A673 (cell line): ENCODE results near the gene ILDR1. TPM values are rescaled to one million over a fixed set of nuclear protein-coding genes. Genes with fewer than 3 reads are reported as not detected.
"Not testable (repeated sequence)": the region's sequence is repeated elsewhere in the genome, so short reads cannot be mapped to it uniquely, and the experiment has no call there.

Source experiments
- BruUV-seq: library from RNA; stranded (reverse); fragments of 400-500 nt; replicated peaks from 2 replicates; lab custom pipeline; 2021; lab: Mats Ljungman, UMichigan
- CTCF ChIA-PET: fragments of 300-600 bp; sonication (Branson Sonifier 250); formaldehyde crosslinking; loops from one replicate; lab custom pipeline; 2022; ENCODE audit warnings: antibody characterized with exemption; lab: Charles Lee
- POLR2A ChIA-PET: fragments of 300-600 bp; sonication (Branson Sonifier 250); formaldehyde crosslinking; loops from one replicate; lab custom pipeline; 2022; ENCODE audit warnings: antibody characterized with exemption; ENCODE audit not compliant: low non-redundant PET; lab: Charles Lee
- DNase-seq: peaks from one replicate; pipeline ENCODE4 v3.0.0-alpha.2; 2015; ENCODE audit warnings: low spot score
- H3K27ac ChIP-seq: fragments of 200-600 bp; sonication (generic); 2 replicates; pipeline ENCODE4 v1.5.1; 2016; ENCODE audit warnings: mixed run types, low read depth, mild to moderate bottlenecking, mixed read lengths, antibody characterized with exemption, low read length; ENCODE audit not compliant: poor library complexity, severe bottlenecking
- H3K27me3 ChIP-seq: fragments of 200-600 bp; sonication (generic); replicated peaks from 2 replicates; pipeline ENCODE4 v1.6.1; 2017; ENCODE audit warnings: mixed run types, low read depth, mild to moderate bottlenecking, mixed read lengths, antibody characterized with exemption, low read length; ENCODE audit not compliant: insufficient read depth, poor library complexity
- H3K36me3 ChIP-seq: fragments of 200-600 bp; sonication (generic); 2 replicates; pipeline ENCODE4 v1.6.1; 2016; ENCODE audit warnings: mixed run types, mild to moderate bottlenecking, mixed read lengths, antibody characterized with exemption, low read length; ENCODE audit not compliant: insufficient read depth, poor library complexity, severe bottlenecking
- H3K4me1 ChIP-seq: fragments of 200-600 bp; sonication (generic); 2 replicates; pipeline ENCODE4 v1.6.1; 2017; ENCODE audit warnings: mixed run types, mild to moderate bottlenecking, mixed read lengths, antibody characterized with exemption, low read length; ENCODE audit not compliant: insufficient read depth, poor library complexity, severe bottlenecking
- H3K4me3 ChIP-seq: fragments of 200-600 bp; sonication (generic); 2 replicates; pipeline ENCODE4 v1.5.1; 2016; ENCODE audit warnings: low read depth, mixed run types, mild to moderate bottlenecking, mixed read lengths, low read length; ENCODE audit not compliant: poor library complexity, severe bottlenecking
- H3K9me3 ChIP-seq: fragments of 200-600 bp; sonication (generic); 2 replicates; pipeline ENCODE4 v1.6.1; 2016; ENCODE audit warnings: mixed run types, low read depth, mild to moderate bottlenecking, mixed read lengths, antibody characterized with exemption, low read length; ENCODE audit not compliant: poor library complexity, severe bottlenecking
- CTCF ChIP-seq: fragments of 300-800, 200-600 bp; sonication (generic); conservative IDR thresholded peaks from 2 replicates; pipeline ENCODE4 v1.5.1; 2017; ENCODE audit warnings: low read depth, mild to moderate bottlenecking, antibody characterized with exemption, low read length, moderate library complexity, mixed read lengths
- EZH2 ChIP-seq: fragments of 200-600 bp; sonication (generic); IDR thresholded peaks from 2 replicates; pipeline ENCODE4 v1.6.1; 2017; ENCODE audit warnings: borderline replicate concordance, low read depth, mild to moderate bottlenecking, mixed read lengths, antibody characterized with exemption, low read length; ENCODE audit not compliant: poor library complexity, severe bottlenecking
- intact Hi-C: fragments of 100-400 bp; cut with micrococcal nuclease; formaldehyde crosslinking; loops from one replicate; pipeline ENCODE4 v1.10.0; 2022; ENCODE audit not compliant: unreplicated experiment
- total RNA-seq: library from RNA; stranded (reverse); gene quantifications from 2 replicates; pipeline ENCODE4 v1.2.3, GENCODE V29; 2021

Gene ILDR1
- total RNA-seq, 1 experiment from 2014 or later: not detected

- Histone ChIP-seq H3K4me3 (no peak overlapping the region), H3K27me3 (no peaks in the 10 kb centered on the region), H3K9me3 (no peaks in the 10 kb centered on the region), H3K36me3 (no peaks in the 10 kb centered on the region), H3K27ac (no peak overlapping the region), H3K4me1 (no peaks in the 10 kb centered on the region)
- intact Hi-C loops: no loop called here
- DNase-seq: no peak
- CTCF ChIA-PET: no interaction called here
- POLR2A ChIA-PET: no interaction called here
- no TSS peak for BruUV-seq
- TF ChIP-seq EZH2: no peak
- no peak for TF ChIP-seq CTCF
Measured at GRCh38 chr3:121943431-121943830, 78.6 kb downstream of the ILDR1 start.

- no peak for DNase-seq
- Histone ChIP-seq H3K9me3 (no peaks in the 10 kb centered on the region), H3K27me3 (no peaks in the 10 kb centered on the region), H3K4me3 (no peak overlapping the region), H3K36me3 (no peaks in the 10 kb centered on the region), H3K27ac (no peak overlapping the region), H3K4me1 (no peaks in the 10 kb centered on the region)
- intact Hi-C loops: no loop called here
- TF ChIP-seq EZH2: no peak
- TF ChIP-seq CTCF: no peak
- no TSS peak for BruUV-seq
- CTCF ChIA-PET: no interaction called here
- POLR2A ChIA-PET: no interaction called here
Measured at GRCh38 chr3:121942116-121942786, 79.8 kb downstream of the ILDR1 start.

- H3K36me3 ChIP-seq: no peaks in the 10 kb centered on the region
- DNase-seq: no peak
- H3K27ac ChIP-seq: no peak overlapping the region
- intact Hi-C loops: no loop called here
- CTCF ChIA-PET: no interaction called here
- no peaks in the 10 kb centered on the region for H3K27me3 ChIP-seq
- H3K4me3 ChIP-seq: no peak overlapping the region
- POLR2A ChIA-PET: no interaction called here
- no TSS peak for BruUV-seq
- no peaks in the 10 kb centered on the region for H3K4me1 ChIP-seq
- TF ChIP-seq CTCF (no peak), EZH2 (no peak)
- no peaks in the 10 kb centered on the region for H3K9me3 ChIP-seq
Measured at GRCh38 chr3:121941592-121941991, 80.5 kb downstream of the ILDR1 start.

GRCh38 chr3:121938141-121938855 is 83.7 kb downstream of the ILDR1 start:
- H3K4me3 ChIP-seq, H3K36me3 ChIP-seq, H3K9me3 ChIP-seq, H3K27ac ChIP-seq, H3K27me3 ChIP-seq, BruUV-seq, H3K4me1 ChIP-seq, CTCF ChIA-PET, POLR2A ChIA-PET, intact Hi-C loops, DNase-seq: not testable (repeated sequence)
